ENCODE data around the gene GPSM1. TPM values are rescaled to one million over a fixed set of nuclear protein-coding genes. Genes with fewer than 3 reads are reported as not detected.
A peak's percentile ranks its signal among the peaks of the same experiment; 100 is the strongest.

Gene GPSM1
- total RNA-seq, 1 experiment from 2014 or later: 24.7 TPM

DNA sequence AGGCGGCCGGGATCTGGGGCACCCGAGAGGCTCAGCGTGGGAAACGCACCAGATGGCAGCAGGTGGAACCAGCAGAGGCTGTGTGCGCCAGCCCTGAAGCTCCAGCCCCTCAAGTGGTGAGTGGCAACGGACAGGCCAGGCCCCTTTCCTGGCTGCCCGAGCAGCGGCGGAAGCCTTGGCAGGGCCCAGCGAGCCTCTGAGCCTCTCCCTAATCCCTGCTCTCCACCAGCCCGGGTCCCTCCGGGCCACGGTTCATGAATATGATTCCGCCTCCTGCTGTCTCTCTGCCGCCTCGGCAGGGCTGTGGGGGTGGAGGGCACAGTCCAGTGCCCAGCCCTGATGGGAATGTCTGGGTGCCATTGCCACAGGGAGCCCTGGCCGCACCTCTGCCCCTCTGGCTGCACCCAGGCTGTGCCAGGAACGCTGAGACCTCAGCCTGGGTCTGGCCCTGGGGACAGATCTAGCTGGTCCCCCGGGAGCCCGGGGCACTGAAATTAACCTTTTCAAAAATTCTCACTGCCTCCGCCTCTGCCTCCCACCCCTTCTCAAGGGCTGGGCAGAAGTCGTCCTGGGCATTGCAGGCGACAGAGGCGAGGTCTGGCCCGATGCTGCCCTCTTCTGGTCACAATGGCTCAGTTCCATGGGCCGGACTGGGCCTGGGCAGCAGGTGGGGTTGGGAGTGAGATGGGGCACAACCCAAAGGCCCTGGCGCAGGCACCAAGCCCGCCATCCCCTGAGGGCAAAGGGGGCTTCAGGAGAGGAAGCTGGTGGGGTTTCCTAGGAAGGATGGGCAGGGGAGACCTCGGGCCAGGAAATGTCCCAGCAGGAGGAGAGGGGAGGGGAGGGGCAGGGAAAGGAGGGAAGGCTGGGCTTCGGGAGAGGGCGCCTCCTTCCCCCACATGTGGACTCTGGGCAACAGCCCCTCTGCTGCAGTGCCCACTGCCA is 43.8 kb upstream of the GPSM1 start:
- no peak overlapping the region for H2BK15ac ChIP-seq (ENCODE audit: low read depth, low read length)
- no peak overlapping the region for H3K4ac ChIP-seq (ENCODE audit: low read depth, low read length)
- no peak overlapping the region for H3K56ac ChIP-seq (ENCODE audit: insufficient read length, low read depth, low read length)
- H3K9me3 ChIP-seq (ENCODE audit: control insufficient read depth, low read depth, low read length): no peaks in the 10 kb centered on the region
- H3K79me1 ChIP-seq (ENCODE audit: insufficient read depth, low read depth, low read length, poor library complexity, severe bottlenecking): no peaks in the 10 kb centered on the region
- no peak overlapping the region for H3K27ac ChIP-seq (ENCODE audit: insufficient read length, low read depth, low read length)
- peaks cover 4 to 7% of the 10 kb centered on the region in 2 experiments; a peak in 2 of 4 replicates for H3K4me1 Mint-ChIP-seq
- no peaks in the 10 kb centered on the region for H3K79me2 ChIP-seq (ENCODE audit: insufficient read depth, low read length)
- no peak overlapping the region for H3K14ac ChIP-seq (ENCODE audit: insufficient read depth, low read length)
- H3K27me3 ChIP-seq (ENCODE audit: insufficient read depth, low read length): no peaks in the 10 kb centered on the region
- peaks cover 9% of the 10 kb centered on the region for H3K27me3 Mint-ChIP-seq (ENCODE audit: low read depth)
- no peak overlapping the region for H2BK12ac ChIP-seq (ENCODE audit: insufficient read length, low read depth, low read length)
- H3K9ac ChIP-seq (ENCODE audit: extremely low read depth, insufficient read length, low read length): no peak overlapping the region
- TF ChIP-seq, protein P1, sequence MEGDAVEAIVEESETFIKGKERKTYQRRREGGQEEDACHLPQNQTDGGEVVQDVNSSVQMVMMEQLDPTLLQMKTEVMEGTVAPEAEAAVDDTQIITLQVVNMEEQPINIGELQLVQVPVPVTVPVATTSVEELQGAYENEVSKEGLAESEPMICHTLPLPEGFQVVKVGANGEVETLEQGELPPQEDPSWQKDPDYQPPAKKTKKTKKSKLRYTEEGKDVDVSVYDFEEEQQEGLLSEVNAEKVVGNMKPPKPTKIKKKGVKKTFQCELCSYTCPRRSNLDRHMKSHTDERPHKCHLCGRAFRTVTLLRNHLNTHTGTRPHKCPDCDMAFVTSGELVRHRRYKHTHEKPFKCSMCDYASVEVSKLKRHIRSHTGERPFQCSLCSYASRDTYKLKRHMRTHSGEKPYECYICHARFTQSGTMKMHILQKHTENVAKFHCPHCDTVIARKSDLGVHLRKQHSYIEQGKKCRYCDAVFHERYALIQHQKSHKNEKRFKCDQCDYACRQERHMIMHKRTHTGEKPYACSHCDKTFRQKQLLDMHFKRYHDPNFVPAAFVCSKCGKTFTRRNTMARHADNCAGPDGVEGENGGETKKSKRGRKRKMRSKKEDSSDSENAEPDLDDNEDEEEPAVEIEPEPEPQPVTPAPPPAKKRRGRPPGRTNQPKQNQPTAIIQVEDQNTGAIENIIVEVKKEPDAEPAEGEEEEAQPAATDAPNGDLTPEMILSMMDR (conservative IDR thresholded peaks at IDR 0.05): peak; percentile 92
- no peak overlapping the region for H4K5ac ChIP-seq (ENCODE audit: insufficient read length, low read depth, low read length)
- peaks cover 0 to 3% of the 10 kb centered on the region in 2 experiments; a peak in 2 of 5 replicates for H3K9me3 Mint-ChIP-seq
- no peak overlapping the region for H2BK120ac ChIP-seq (ENCODE audit: low read depth, low read length, poor library complexity, severe bottlenecking)
- H2AK5ac ChIP-seq (ENCODE audit: insufficient read length, low read length): no peak overlapping the region
- no peaks in the 10 kb centered on the region for H3K36me3 Mint-ChIP-seq (ENCODE audit: insufficient read depth in 1 of 3, low read depth in 3 of 3)
- H3K18ac ChIP-seq (ENCODE audit: insufficient read length, low read depth, low read length): no peak overlapping the region
- no peak overlapping the region for H4K8ac ChIP-seq (replicated peaks; ENCODE audit: insufficient read length, low read depth, low read length)
- H4K20me1 ChIP-seq (ENCODE audit: control insufficient read depth, insufficient read depth, insufficient read length): no peaks in the 10 kb centered on the region
- H2AFZ ChIP-seq (ENCODE audit: low read length): no peak overlapping the region
- H2BK5ac ChIP-seq (ENCODE audit: insufficient read length, low read length): no peak overlapping the region
- H2BK20ac ChIP-seq (ENCODE audit: low read depth, low read length, poor library complexity, severe bottlenecking): no peak overlapping the region
- peak; percentile 91 for DNase-seq
- no peaks in the 10 kb centered on the region for H3K4me1 ChIP-seq (ENCODE audit: insufficient read depth, low read length)
- no CpG with 5 or more reads among the region's 32 CpGs for WGBS (ENCODE audit: extremely low coverage, insufficient read length, low lambda C conversion rate)
- H3K4me3 Mint-ChIP-seq: no peak overlapping the region
- no peak overlapping the region for H3K23ac ChIP-seq (ENCODE audit: insufficient read length, low read depth, low read length)
- peak overlapping the region in 1 of 3 experiments; percentile 65; a peak in 1 of 7 replicates for H3K27ac Mint-ChIP-seq
- H3K4me2 ChIP-seq (ENCODE audit: insufficient read depth, insufficient read length, low read length): no peak overlapping the region
- no peak overlapping the region for H4K91ac ChIP-seq (ENCODE audit: insufficient read length, low read depth, low read length)
- peaks cover 3% of the 10 kb centered on the region for H3K23me2 ChIP-seq (ENCODE audit: insufficient read length, low read depth, low read length, poor library complexity, severe bottlenecking)
- H3T11ph ChIP-seq (ENCODE audit: low read length): no peak overlapping the region
